ENCODE results near the gene SCAANT1. TPM values are rescaled to one million over a fixed set of nuclear protein-coding genes. Genes with fewer than 3 reads are reported as not detected.

The SCAANT1 gene
- total RNA-seq, 1 donor from 2014 or later, result not detected

GRCh38 chr3:63878394-63879060 is 33.7 kb downstream of the SCAANT1 start:
- no peak for TF ChIP-seq CTCF (IDR thresholded peaks at IDR 0.05)
- H3K4me1 Mint-ChIP-seq (ENCODE audit: unreplicated experiment), result peaks cover 29% of the 10 kb centered on the region
- no peaks in the 10 kb centered on the region for H3K9me3 Mint-ChIP-seq (ENCODE audit: unreplicated experiment)
- no peak overlapping the region for H3K4me3 Mint-ChIP-seq (ENCODE audit: unreplicated experiment)
- no peak overlapping the region for H3K27ac Mint-ChIP-seq (ENCODE audit: unreplicated experiment)
- no peak for DNase-seq (ENCODE audit: extremely low spot score, unreplicated experiment)
- no peaks in the 10 kb centered on the region for H3K36me3 Mint-ChIP-seq (ENCODE audit: unreplicated experiment)
- H3K27me3 Mint-ChIP-seq (ENCODE audit: unreplicated experiment), result no peaks in the 10 kb centered on the region

- Mint-ChIP-seq H3K4me3 (ENCODE audit: unreplicated experiment) (no peak overlapping the region), H3K4me1 (ENCODE audit: unreplicated experiment) (peaks cover 29% of the 10 kb centered on the region), H3K36me3 (ENCODE audit: unreplicated experiment) (no peaks in the 10 kb centered on the region), H3K27ac (ENCODE audit: unreplicated experiment) (peak overlapping the region; percentile 16), H3K27me3 (ENCODE audit: unreplicated experiment) (no peaks in the 10 kb centered on the region), H3K9me3 (ENCODE audit: unreplicated experiment) (no peaks in the 10 kb centered on the region)
- no peak for DNase-seq (ENCODE audit: extremely low spot score, unreplicated experiment)
- no peak for TF ChIP-seq CTCF (IDR thresholded peaks at IDR 0.05)
These were observed 34.3 kb downstream of the SCAANT1 start for GRCh38 chr3:63877737-63878393.

GRCh38 chr3:63876260-63876659 is 35.9 kb downstream of the SCAANT1 start:
- Mint-ChIP-seq H3K4me1 (ENCODE audit: unreplicated experiment) (peaks cover 32% of the 10 kb centered on the region), H3K36me3 (ENCODE audit: unreplicated experiment) (no peaks in the 10 kb centered on the region), H3K27ac (ENCODE audit: unreplicated experiment) (peak overlapping the region; percentile 62), H3K27me3 (ENCODE audit: unreplicated experiment) (no peaks in the 10 kb centered on the region), H3K4me3 (ENCODE audit: unreplicated experiment) (no peak overlapping the region), H3K9me3 (ENCODE audit: unreplicated experiment) (no peaks in the 10 kb centered on the region)
- no peak for TF ChIP-seq CTCF (IDR thresholded peaks at IDR 0.05)
- DNase-seq (ENCODE audit: extremely low spot score, unreplicated experiment), result no peak

GRCh38 chr3:63875510-63875909 is 36.7 kb downstream of the SCAANT1 start:
- Mint-ChIP-seq H3K4me1 (ENCODE audit: unreplicated experiment) (peaks cover 32% of the 10 kb centered on the region), H3K27me3 (ENCODE audit: unreplicated experiment) (no peaks in the 10 kb centered on the region), H3K36me3 (ENCODE audit: unreplicated experiment) (no peaks in the 10 kb centered on the region), H3K27ac (ENCODE audit: unreplicated experiment) (peak overlapping the region; percentile 62), H3K9me3 (ENCODE audit: unreplicated experiment) (no peaks in the 10 kb centered on the region), H3K4me3 (ENCODE audit: unreplicated experiment) (no peak overlapping the region)
- TF ChIP-seq CTCF (IDR thresholded peaks at IDR 0.05), result no peak
- no peak for DNase-seq (ENCODE audit: extremely low spot score, unreplicated experiment)

- no peaks in the 10 kb centered on the region for H3K9me3 Mint-ChIP-seq (ENCODE audit: unreplicated experiment)
- H3K27me3 Mint-ChIP-seq (ENCODE audit: unreplicated experiment), result no peaks in the 10 kb centered on the region
- no peaks in the 10 kb centered on the region for H3K36me3 Mint-ChIP-seq (ENCODE audit: unreplicated experiment)
- no peak overlapping the region for H3K27ac Mint-ChIP-seq (ENCODE audit: unreplicated experiment)
- TF ChIP-seq CTCF (IDR thresholded peaks at IDR 0.05), result no peak
- no peak for DNase-seq (ENCODE audit: extremely low spot score, unreplicated experiment)
- H3K4me3 Mint-ChIP-seq (ENCODE audit: unreplicated experiment), result no peak overlapping the region
- peaks cover 32% of the 10 kb centered on the region for H3K4me1 Mint-ChIP-seq (ENCODE audit: unreplicated experiment)
These were observed 37.4 kb downstream of the SCAANT1 start for GRCh38 chr3:63874769-63875168.

Data from osteocyte (in vitro differentiated cells).